ENCODE measurements around the gene ITGBL1.

DNA sequence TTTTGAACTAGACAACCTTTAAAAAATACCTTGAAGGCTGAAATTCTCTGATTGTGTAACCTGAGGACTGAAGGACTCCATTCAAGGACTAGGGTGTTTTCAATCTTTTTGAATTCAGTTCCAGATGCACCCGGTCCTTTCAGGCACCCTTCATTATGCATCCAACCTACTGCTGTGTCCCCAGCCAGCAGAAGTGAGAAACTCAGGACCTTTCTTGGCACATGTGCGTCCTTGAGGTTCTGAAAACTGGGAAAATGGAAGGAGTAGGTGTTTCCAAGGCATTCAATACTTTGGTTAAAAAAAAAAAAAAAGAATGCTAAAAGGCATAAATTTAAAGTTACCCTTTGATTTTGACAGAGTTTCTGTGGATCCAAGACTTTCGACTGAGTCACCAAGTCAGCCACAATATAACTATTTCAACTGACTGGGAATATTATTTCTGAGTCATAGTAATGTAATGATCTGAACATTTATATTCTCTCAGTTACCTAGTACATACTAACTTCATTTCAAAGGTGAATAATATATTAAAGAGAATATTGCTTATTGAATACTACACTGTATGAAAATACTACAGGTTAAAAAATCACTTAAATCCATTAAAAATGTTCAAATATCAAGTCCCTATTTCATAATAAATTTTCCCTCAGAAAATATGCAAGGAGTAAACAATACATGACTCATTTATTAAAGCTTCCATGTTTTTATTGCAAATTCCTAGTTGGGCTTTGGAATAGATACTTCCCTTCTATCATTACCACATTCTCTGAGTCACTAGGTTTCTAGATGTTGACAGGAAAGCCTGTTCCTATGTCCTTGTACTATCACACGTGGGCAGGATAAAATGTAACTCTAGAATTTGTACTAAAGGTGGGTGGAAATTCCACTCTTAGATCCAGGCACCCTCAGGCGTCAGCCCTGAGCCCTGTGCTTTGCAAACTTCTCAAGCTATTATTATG lies 2.4 kb upstream of the ITGBL1 start:
- TF ChIP-seq, protein P1, sequence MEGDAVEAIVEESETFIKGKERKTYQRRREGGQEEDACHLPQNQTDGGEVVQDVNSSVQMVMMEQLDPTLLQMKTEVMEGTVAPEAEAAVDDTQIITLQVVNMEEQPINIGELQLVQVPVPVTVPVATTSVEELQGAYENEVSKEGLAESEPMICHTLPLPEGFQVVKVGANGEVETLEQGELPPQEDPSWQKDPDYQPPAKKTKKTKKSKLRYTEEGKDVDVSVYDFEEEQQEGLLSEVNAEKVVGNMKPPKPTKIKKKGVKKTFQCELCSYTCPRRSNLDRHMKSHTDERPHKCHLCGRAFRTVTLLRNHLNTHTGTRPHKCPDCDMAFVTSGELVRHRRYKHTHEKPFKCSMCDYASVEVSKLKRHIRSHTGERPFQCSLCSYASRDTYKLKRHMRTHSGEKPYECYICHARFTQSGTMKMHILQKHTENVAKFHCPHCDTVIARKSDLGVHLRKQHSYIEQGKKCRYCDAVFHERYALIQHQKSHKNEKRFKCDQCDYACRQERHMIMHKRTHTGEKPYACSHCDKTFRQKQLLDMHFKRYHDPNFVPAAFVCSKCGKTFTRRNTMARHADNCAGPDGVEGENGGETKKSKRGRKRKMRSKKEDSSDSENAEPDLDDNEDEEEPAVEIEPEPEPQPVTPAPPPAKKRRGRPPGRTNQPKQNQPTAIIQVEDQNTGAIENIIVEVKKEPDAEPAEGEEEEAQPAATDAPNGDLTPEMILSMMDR (tag by site-specific recombination; IDR thresholded peaks at IDR 0.05) = no peak
- TF ChIP-seq KLF16 (tag by site-specific recombination; IDR thresholded peaks at IDR 0.05) (no peak), ZNF768 (tag by site-specific recombination; IDR thresholded peaks at IDR 0.05) (no peak)

Data from HEK293 (cell line).